Right lobe of liver (tissue), 6 donors: Measurements from ENCODE around the gene MAPKAPK5. TPM values are rescaled to one million over a fixed set of nuclear protein-coding genes. Genes with fewer than 3 reads are reported as not detected.
A peak's percentile ranks its signal among the peaks of the same experiment; 100 is the strongest.
"Not testable (repeated sequence)": the region's sequence is repeated elsewhere in the genome, so short reads cannot be mapped to it uniquely, and the experiment has no call there.

Experiments
- ATAC-seq, 4 donors: fragments of 200-7000 bp; cut with Tn5 transposase; one replicate each; pipeline ENCODE4 v1.9.1; 2020; ENCODE audit warnings: mild to moderate bottlenecking in 4 of 4, moderate library complexity in 4 of 4
- DNase-seq, 3 donors: peaks; one replicate each; pipeline ENCODE4 v3.0.0-alpha.2; 2020
- H3K27ac ChIP-seq, 3 donors: fragments of 200-600 bp; one replicate each; pipeline ENCODE4 v1.8.0; 2022
- H3K27me3 ChIP-seq, 2 donors: fragments of 200-600 bp; one replicate each; pipeline ENCODE4 v1.8.0; 2022
- H3K36me3 ChIP-seq, 4 donors: fragments of 200-600 bp; sonication (generic) in 1 of 4; one replicate each; pipeline versions ENCODE4 v1.5.1 to v1.8.0; 2017 to 2022; ENCODE audit warnings: control low read depth in 1 of 4
- H3K4me1 ChIP-seq, 4 donors: fragments of 200-600 bp; sonication (generic) in 1 of 4; one replicate each; pipeline versions ENCODE4 v1.5.1 to v1.8.0; 2017 to 2022; ENCODE audit warnings: control low read depth in 1 of 4
- H3K4me3 ChIP-seq, 3 donors: fragments of 200-600 bp; one replicate each; pipeline ENCODE4 v1.8.0; 2022
- H3K9me3 ChIP-seq, 4 donors: fragments of 200-600 bp; sonication (generic) in 1 of 4; one replicate each; pipeline versions ENCODE4 v1.5.1 to v1.8.0; 2017 to 2022; ENCODE audit warnings: control low read depth in 1 of 4
- CTCF ChIP-seq, 4 donors: fragments of 200-600 bp in 3 of 4; fragments of 450-650 bp in 1 of 4; IDR thresholded peaks; one replicate each; pipeline versions ENCODE4 v1.5.1 to v1.8.0; 2016 to 2022; ENCODE audit warnings: antibody characterized with exemption in 4 of 4, mild to moderate bottlenecking in 2 of 4
- POLR2A ChIP-seq: fragments of 450-650 bp; IDR thresholded peaks from one replicate; pipeline ENCODE4 v1.6.1; 2017; ENCODE audit warnings: antibody characterized with exemption, mild to moderate bottlenecking
- WGBS: methylation state at CpG from one replicate; pipeline ENCODE4 v1.1.6; 2018; ENCODE audit warnings: low coverage, low lambda C conversion rate; ENCODE audit not compliant: insufficient coverage; ENCODE audit errors: missing lambda C conversion rate; 5-methylcytosine and 5-hydroxymethylcytosine counted together
- intact Hi-C, 2 donors: fragments of 100-400 bp; cut with DNase I; formaldehyde crosslinking; loops; one replicate each; pipeline versions ENCODE4 v1.11.2 to v1.14.1; 2022
- total RNA-seq, 6 experiments: library from RNA; depleted of rRNA in 2 of 6; stranded (reverse); fragments of >200 nt in 2 of 6; fragmentation: NEBNext Ultra II Directional in 3 of 6; extraction: Animal tissue kit (Norgen Biotek cat#: 25700) in 3 of 6; gene quantifications; one replicate each; pipeline versions ENCODE4 v1.1.0 to v1.2.4, GENCODE V29; 2016 to 2023
- donor health status: DM: no; HTN: yes; CAD: no.
- donor health status: DM: no; HTN: no; CAD: no.
- donor health status: DM: no; HTN: no; CAD: no.
- donor health status: DM: no; HTN: yes; CAD: no.
- donor health status: DM: no; HTN: yes; CAD: no.

MAPKAPK5 gene
- total RNA-seq, 6 experiments from 2014 or later = 18.0 to 28.1 (median 19.9) TPM

GRCh38 chr12:111812881-111813741, 28.9 kb upstream of the MAPKAPK5 start:
- intact Hi-C loops = loop anchor here in 1 of 2 donors (10.0 kb wide), 1 partner anchor 58 kb away; no protein-coding TSS in a partner anchor
- H3K4me3 ChIP-seq = no peak overlapping the region
- no peaks in the 10 kb centered on the region for H3K4me1 ChIP-seq
- peaks cover 4 to 48% (median 23%) of the 10 kb centered on the region in 4 donors for H3K36me3 ChIP-seq
- WGBS = 8% methylated on average over 13 of the region's 13 CpGs
- TF ChIP-seq POLR2A = no peak
- peak; percentile 79 to 85 (median 82) for TF ChIP-seq CTCF (IDR thresholded peaks at IDR 0.05)
- ATAC-seq (peak; percentile 88 to 98 (median 96)), DNase-seq (peak in 2 of 3 donors; percentile 68 to 74)
- H3K9me3 ChIP-seq = no peaks in the 10 kb centered on the region
- no peak overlapping the region for H3K27ac ChIP-seq
- no peaks in the 10 kb centered on the region for H3K27me3 ChIP-seq

- ATAC-seq (no peak), DNase-seq (no peak)
- 41% methylated on average over 3 of the region's 6 CpGs for WGBS
- H3K36me3 ChIP-seq = peaks cover 0 to 17% (median 7%) of the 10 kb centered on the region in 4 donors
- TF ChIP-seq POLR2A = no peak
- no peaks in the 10 kb centered on the region for H3K27me3 ChIP-seq
- H3K4me3 ChIP-seq = no peak overlapping the region
- no peaks in the 10 kb centered on the region for H3K9me3 ChIP-seq
- H3K27ac ChIP-seq = no peak overlapping the region
- H3K4me1 ChIP-seq = no peaks in the 10 kb centered on the region
- intact Hi-C loops = loop anchor here in 1 of 2 donors (10.0 kb wide), 1 partner anchor 61 kb away; no protein-coding TSS in a partner anchor
These were observed 25.9 kb upstream of the MAPKAPK5 start for GRCh38 chr12:111816065-111816615.

GRCh38 chr12:111816898-111817297, 25.1 kb upstream of the MAPKAPK5 start:
- WGBS = 59% methylated on average over 3 of the region's 3 CpGs
- H3K4me3 ChIP-seq, H3K27ac ChIP-seq, DNase-seq, H3K27me3 ChIP-seq, H3K9me3 ChIP-seq, ATAC-seq, H3K4me1 ChIP-seq, H3K36me3 ChIP-seq: not testable (repeated sequence)
- intact Hi-C loops = loop anchor here in 1 of 2 donors (10.0 kb wide), 1 partner anchor 62 kb away; no protein-coding TSS in a partner anchor

GRCh38 chr12:111818340-111818739, 23.7 kb upstream of the MAPKAPK5 start:
- no peaks in the 10 kb centered on the region for H3K27me3 ChIP-seq
- no peak overlapping the region for H3K27ac ChIP-seq
- no peak for TF ChIP-seq POLR2A
- TF ChIP-seq CTCF (IDR thresholded peaks at IDR 0.05) = no peak
- WGBS = 88% methylated on average over 5 of the region's 8 CpGs
- DNase-seq = peak in 1 of 3 donors; percentile 36
- intact Hi-C loops = loop anchor here in 1 of 2 donors (10.0 kb wide), 1 partner anchor 64 kb away; no protein-coding TSS in a partner anchor
- no peaks in the 10 kb centered on the region for H3K4me1 ChIP-seq
- H3K4me3 ChIP-seq = no peak overlapping the region
- H3K9me3 ChIP-seq = no peaks in the 10 kb centered on the region
- no peak for ATAC-seq
- no peaks in the 10 kb centered on the region for H3K36me3 ChIP-seq

- no peak overlapping the region for H3K4me3 ChIP-seq
- TF ChIP-seq CTCF (IDR thresholded peaks at IDR 0.05) (no peak), POLR2A (no peak)
- H3K9me3 ChIP-seq = no peaks in the 10 kb centered on the region
- no peak overlapping the region for H3K27ac ChIP-seq
- WGBS = 67% methylated on average over 6 of the region's 6 CpGs
- H3K27me3 ChIP-seq = no peaks in the 10 kb centered on the region
- DNase-seq (peak in 1 of 3 donors; percentile 7), ATAC-seq (no peak)
- intact Hi-C loops = loop anchor here in 1 of 2 donors (10.0 kb wide), 1 partner anchor 65 kb away; no protein-coding TSS in a partner anchor
- H3K36me3 ChIP-seq = no peaks in the 10 kb centered on the region
- no peaks in the 10 kb centered on the region for H3K4me1 ChIP-seq
These were observed 22.6 kb upstream of the MAPKAPK5 start for GRCh38 chr12:111819191-111820158.

- H3K4me1 ChIP-seq, H3K27ac ChIP-seq, H3K27me3 ChIP-seq, DNase-seq, ATAC-seq, intact Hi-C loops, H3K4me3 ChIP-seq, H3K36me3 ChIP-seq, H3K9me3 ChIP-seq: not testable (repeated sequence)
- 76% methylated on average over 6 of the region's 8 CpGs for WGBS
These were observed 21.2 kb upstream of the MAPKAPK5 start for GRCh38 chr12:111820828-111821227.
